ENCODE data around the gene CR1. TPM values are rescaled to one million over a fixed set of nuclear protein-coding genes. Genes with fewer than 3 reads are reported as not detected.

CR1 gene
- polyA plus RNA-seq, 3 donors: 11.3 to 30.8 (median 26.5) TPM

GRCh38 chr1:207649865-207650580, 154.1 kb downstream of the CR1 start:
- H3K79me2 ChIP-seq (ENCODE audit: insufficient read depth, low read length): no peaks in the 10 kb centered on the region
- Mint-ChIP-seq H3K4me3 (no peak overlapping the region), H3K9me3 (peaks cover 0 to 2% (median 0%) of the 10 kb centered on the region in 7 donors), H3K36me3 (no peaks in the 10 kb centered on the region), H3K27me3 (ENCODE audit: low read depth in 3 of 3) (peaks cover 4 to 6% (median 6%) of the 10 kb centered on the region in 3 donors), H3K27ac (no peak overlapping the region), H3K4me1 (peaks cover 9% of the 10 kb centered on the region)
- H4K20me1 ChIP-seq (ENCODE audit: insufficient read depth, low read length): no peaks in the 10 kb centered on the region
- H3K4me1 ChIP-seq (ENCODE audit: control insufficient read depth in 1 of 2, insufficient read depth in 2 of 2, low read length in 2 of 2): peaks cover 4 to 6% of the 10 kb centered on the region in 2 donors
- no peak overlapping the region for H3K4me3 ChIP-seq (replicated peaks in 1 of 3; ENCODE audit: low read depth in 2 of 3, low read length in 3 of 3)
- H3K27ac ChIP-seq (ENCODE audit: low read depth in 1 of 2, low read length in 2 of 2): no peak overlapping the region
- H3K36me3 ChIP-seq (replicated peaks in 1 of 2; ENCODE audit: control insufficient read depth in 1 of 2, insufficient read depth in 2 of 2, low read length in 2 of 2): no peaks in the 10 kb centered on the region
- H3K9ac ChIP-seq (ENCODE audit: insufficient read depth, low read length, poor library complexity, severe bottlenecking): no peak overlapping the region
- DNase-seq: no peak
- H2AFZ ChIP-seq (ENCODE audit: insufficient read depth, low read depth, low read length, poor library complexity, severe bottlenecking): no peak overlapping the region
- no peaks in the 10 kb centered on the region for H3K9me3 ChIP-seq (replicated peaks in 1 of 2; ENCODE audit: control insufficient read depth in 1 of 2, insufficient read depth in 1 of 2, low read length in 2 of 2)
- H3K27me3 ChIP-seq (ENCODE audit: control insufficient read depth in 2 of 2, insufficient read depth in 2 of 2, low read length in 2 of 2): peaks cover 0 to 4% of the 10 kb centered on the region in 2 donors
- intact Hi-C loops (cut with micrococcal nuclease): no loop called here
- WGBS (ENCODE audit: insufficient coverage): 97% methylated on average over 3 of the region's 4 CpGs
- H3K4me2 ChIP-seq (replicated peaks; ENCODE audit: extremely low read depth, low read length, poor library complexity, severe bottlenecking): no peak overlapping the region
- TF ChIP-seq CTCF (IDR thresholded peaks at IDR 0.05): no peak

- Histone ChIP-seq H4K20me1 (ENCODE audit: insufficient read depth, low read length) (no peaks in the 10 kb centered on the region), H3K9ac (ENCODE audit: insufficient read depth, low read length, poor library complexity, severe bottlenecking) (no peak overlapping the region), H3K27me3 (ENCODE audit: control insufficient read depth in 2 of 2, insufficient read depth in 2 of 2, low read length in 2 of 2) (no peaks in the 10 kb centered on the region), H3K27ac (ENCODE audit: low read depth in 1 of 2, low read length in 2 of 2) (no peak overlapping the region), H3K4me1 (ENCODE audit: control insufficient read depth in 1 of 2, insufficient read depth in 2 of 2, low read length in 2 of 2) (no peaks in the 10 kb centered on the region), H3K9me3 (replicated peaks in 1 of 2; ENCODE audit: control insufficient read depth in 1 of 2, insufficient read depth in 1 of 2, low read length in 2 of 2) (no peaks in the 10 kb centered on the region), H2AFZ (ENCODE audit: insufficient read depth, low read depth, low read length, poor library complexity, severe bottlenecking) (no peak overlapping the region), H3K79me2 (ENCODE audit: insufficient read depth, low read length) (no peaks in the 10 kb centered on the region), H3K4me3 (replicated peaks in 1 of 3; ENCODE audit: low read depth in 2 of 3, low read length in 3 of 3) (no peak overlapping the region), H3K4me2 (replicated peaks; ENCODE audit: extremely low read depth, low read length, poor library complexity, severe bottlenecking) (no peak overlapping the region), H3K36me3 (replicated peaks in 1 of 2; ENCODE audit: control insufficient read depth in 1 of 2, insufficient read depth in 2 of 2, low read length in 2 of 2) (no peaks in the 10 kb centered on the region)
- Mint-ChIP-seq H3K27me3 (ENCODE audit: low read depth in 3 of 3) (peaks cover 0 to 6% (median 1%) of the 10 kb centered on the region in 3 donors), H3K27ac (no peak overlapping the region), H3K4me1 (peaks cover 6% of the 10 kb centered on the region), H3K36me3 (no peaks in the 10 kb centered on the region), H3K4me3 (no peak overlapping the region), H3K9me3 (no peaks in the 10 kb centered on the region)
- intact Hi-C loops (cut with micrococcal nuclease): no loop called here
- no CpG with 5 or more reads among the region's 1 CpG for WGBS (ENCODE audit: insufficient coverage)
- TF ChIP-seq CTCF (IDR thresholded peaks at IDR 0.05): no peak
- DNase-seq: no peak
Measured at GRCh38 chr1:207651583-207651982, 155.6 kb downstream of the CR1 start.

Measured in CD14-positive monocyte (primary cell).